T-helper 22 cell (primary cell): Measurements from ENCODE around the gene SYMPK.
"Not testable (repeated sequence)": the region's sequence is repeated elsewhere in the genome, so short reads cannot be mapped to it uniquely, and the experiment has no call there.

Experiments used
- DNase-seq: peaks from one replicate; pipeline ENCODE4 v3.0.0-alpha.2; 2020; ENCODE audit warnings: low read depth

SYMPK gene

DNA sequence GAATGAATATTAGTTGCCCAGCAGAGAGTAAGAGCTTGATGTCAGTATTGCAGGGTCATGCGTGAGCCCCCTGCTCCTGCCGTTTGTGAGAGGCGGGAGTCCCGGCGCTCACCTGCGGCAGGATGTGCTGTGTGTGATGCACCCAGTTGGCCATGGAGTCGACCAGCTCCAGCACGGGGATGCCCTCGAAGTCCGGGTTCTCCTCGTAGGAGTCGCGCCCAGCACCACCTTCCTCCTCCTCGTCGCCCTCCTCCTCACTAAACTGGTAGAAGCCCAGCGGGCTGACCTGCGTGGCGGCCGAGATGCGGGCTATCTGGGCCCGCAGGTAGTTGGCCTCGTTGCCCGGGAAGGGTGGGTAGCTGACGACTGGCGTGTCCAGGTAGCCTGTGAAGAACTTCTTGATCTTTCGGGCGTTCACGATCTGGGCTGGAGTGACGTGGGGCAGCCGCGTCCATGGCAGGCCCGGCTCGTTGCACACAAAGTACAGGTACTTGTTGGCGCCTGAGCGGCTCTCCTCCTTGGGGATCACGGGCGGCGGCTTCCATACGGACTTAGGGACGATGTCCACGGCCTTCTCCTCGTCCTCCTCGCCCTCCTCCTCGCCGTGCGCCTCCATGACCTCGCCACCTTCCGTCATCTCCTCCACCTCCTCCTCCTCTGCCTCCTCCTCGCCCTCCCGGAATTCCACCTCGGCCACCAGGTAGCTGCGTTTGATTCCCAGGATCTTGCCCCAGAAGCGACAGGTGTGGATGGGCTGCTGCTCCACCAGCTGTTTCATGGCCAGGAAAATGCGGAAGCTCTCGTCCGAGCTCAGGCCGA is 58.6 kb downstream of the SYMPK start:
- DNase-seq = no peak

DNA sequence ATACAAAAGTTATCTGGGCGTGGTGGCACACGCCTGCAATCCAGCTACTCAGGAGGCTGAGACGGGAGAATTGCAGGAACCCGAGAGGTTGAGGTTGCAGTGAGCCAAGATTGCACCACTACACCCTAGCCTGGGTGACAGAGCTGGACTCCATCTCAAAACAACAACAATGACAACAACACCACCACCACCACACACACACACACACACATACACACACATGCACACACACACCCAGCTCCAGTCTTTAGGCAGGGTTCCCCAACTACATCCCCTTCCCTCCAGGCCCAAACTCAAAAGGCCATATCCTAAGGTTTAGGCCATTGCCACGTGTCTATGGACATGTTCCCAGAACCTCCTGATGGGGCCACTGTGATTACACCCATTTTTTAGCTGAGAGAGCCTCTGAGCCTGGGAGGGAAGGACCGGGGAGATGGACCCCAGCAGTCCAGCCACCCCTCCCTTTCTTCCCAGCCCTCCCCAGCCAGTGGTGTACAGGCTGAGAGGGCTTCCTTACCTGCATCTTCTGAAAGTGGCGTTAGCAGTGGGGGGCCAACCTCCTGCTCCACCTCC is 61.3 kb downstream of the SYMPK start:
- DNase-seq = no peak

- no peak for DNase-seq
Observed at GRCh38 chr19:45800070-45800553, 62.8 kb downstream of the SYMPK start.

GRCh38 chr19:45799541-45799940 is 63.4 kb downstream of the SYMPK start:
- not testable (repeated sequence) for DNase-seq

- DNase-seq = no peak
Observed at GRCh38 chr19:45798995-45799517, 63.9 kb downstream of the SYMPK start.

GRCh38 chr19:45794627-45795026 is 68.3 kb downstream of the SYMPK start:
- DNase-seq = no peak

- no peak for DNase-seq
Observed at GRCh38 chr19:45793876-45794275, 69.1 kb downstream of the SYMPK start.

DNA sequence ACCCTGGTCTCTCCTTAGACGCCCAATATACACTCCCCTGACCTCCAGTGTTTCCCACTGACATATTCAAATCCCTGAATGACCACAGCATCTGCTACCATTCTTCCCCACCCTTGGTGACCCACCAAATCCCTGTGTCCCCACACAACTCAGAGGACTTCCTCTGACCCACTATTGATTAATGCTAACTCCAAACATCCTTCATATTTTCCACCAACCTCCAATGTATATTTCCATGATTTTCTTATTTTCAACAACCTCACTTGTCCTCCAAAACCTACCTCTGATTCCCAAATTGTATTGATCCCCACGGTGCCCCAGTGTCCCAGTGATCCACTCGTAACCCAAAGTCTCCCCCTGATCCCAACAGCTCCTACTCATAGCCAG is 69.8 kb downstream of the SYMPK start:
- no peak for DNase-seq

- DNase-seq = peak; percentile 97
Observed at GRCh38 chr19:45792470-45793177, 70.3 kb downstream of the SYMPK start, which contains the start of gene DMWD. TSS of gene DMWD (minus strand) at chr19:45792845. CDS start at chr19:45792756, 89 bp downstream.

- DNase-seq = no peak
Observed at GRCh38 chr19:45791744-45792469, 71.0 kb downstream of the SYMPK start.

GRCh38 chr19:45790942-45791341 is 72.0 kb downstream of the SYMPK start:
- no peak for DNase-seq

DNA sequence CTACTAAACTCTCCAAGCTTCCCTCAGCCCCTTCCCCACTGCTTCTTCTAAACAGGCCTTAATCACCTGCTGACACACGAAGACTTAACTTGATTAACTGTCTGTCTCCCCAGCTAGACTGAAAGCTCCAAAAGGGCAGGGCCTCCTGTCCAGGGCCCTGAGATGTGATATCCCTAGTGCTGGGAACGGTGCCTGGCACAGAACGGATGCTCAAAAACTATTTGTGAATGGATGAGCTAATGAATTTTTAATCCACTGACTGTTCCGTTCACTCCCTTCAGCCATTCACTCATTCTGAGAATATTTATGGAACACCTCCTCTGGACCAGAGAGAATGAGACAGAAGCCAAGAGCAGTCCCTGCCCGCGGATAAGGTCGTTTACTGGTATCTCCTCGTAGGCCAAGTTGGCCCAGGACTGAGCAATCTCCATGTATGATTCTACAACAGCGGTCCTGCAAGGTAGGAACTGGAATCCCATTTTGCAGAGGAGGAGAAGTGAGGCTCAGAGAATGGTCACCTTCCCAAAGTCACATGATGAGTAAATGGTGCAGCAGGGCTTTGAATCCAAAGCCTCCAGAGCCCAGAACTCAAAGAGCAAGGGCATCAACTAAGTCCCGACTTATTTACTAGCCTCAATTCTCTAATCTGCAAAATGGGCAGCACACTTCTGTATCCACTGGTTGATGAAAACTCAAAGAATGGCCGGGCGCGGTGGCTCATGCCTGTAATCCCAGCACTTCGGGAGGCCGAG is 73.7 kb downstream of the SYMPK start:
- DNase-seq = no peak

DNA sequence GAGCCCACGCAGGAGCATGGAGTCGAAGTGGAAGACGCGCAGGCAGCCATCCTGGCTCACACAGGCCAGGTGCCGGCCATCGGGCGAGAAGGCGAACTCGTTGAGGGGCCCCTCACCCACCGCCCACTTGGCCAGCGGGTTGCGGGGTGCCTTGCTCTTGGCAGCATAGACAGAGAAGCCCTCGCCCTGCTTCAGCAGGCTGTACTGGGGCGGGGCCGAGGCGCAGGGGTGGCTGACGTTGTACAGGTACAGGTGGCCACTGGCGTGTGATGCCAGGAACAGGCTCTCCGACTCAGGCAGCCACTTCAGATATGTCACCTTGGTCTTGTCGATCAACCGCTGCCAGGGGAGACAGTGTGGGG is 76.4 kb downstream of the SYMPK start:
- DNase-seq = no peak

DNA sequence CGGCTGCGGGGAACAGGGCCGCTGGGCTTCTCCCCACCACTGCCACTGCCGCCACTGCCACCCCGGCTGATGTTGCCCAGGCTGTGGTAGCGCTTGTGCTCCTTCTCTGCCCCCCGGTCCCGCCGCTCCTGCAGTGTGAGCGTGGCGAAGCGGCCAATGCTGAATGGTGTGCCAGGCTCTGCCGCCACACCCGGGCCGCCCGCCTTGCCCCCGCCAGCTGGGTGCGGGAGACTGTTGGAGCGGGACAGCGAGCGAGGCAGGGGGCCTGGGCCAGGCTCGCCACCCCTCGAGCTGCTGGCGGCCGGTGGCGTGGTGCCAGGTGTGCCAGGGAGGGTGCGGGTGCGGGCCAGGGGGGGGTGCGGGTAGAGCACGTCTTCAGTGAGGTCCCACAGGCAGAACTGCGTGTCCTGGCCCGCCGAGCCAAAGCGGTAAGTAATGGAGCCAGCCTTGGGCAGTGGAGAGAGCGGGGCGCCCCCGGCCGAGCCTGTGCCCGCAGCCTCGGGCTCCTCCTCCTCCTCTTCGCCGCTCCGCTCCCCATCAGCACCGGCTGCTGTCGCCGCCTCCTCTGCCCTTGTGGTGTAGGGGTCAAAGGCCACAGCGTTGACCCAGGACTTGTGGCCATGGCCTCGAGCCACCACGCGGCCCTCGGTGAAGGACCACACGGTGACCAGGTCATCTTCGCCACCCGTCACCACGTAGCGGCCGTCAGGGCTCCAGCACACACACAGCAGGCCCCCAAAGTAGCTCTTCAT is 77.0 kb downstream of the SYMPK start:
- no peak for DNase-seq

DNA sequence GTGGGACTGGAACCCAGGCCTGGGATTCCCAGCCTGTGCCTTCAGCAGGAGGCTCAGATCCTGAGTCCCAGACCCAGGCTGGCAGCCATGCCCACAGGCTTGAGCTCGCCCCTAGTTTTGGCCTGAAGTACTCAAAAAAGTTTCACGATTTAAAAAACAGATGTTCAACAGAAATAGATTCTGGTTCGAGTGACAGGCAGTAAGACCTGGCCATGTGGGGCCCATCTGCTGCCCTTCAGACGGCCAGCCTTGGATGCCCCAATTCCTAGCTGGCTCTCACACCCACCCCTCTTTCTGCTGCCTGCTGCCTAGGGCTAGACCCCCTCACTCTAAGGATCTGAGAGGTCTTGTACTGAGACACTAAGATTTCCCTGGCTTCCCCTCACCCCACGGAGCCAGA is 77.8 kb downstream of the SYMPK start:
- DNase-seq = no peak

DNA sequence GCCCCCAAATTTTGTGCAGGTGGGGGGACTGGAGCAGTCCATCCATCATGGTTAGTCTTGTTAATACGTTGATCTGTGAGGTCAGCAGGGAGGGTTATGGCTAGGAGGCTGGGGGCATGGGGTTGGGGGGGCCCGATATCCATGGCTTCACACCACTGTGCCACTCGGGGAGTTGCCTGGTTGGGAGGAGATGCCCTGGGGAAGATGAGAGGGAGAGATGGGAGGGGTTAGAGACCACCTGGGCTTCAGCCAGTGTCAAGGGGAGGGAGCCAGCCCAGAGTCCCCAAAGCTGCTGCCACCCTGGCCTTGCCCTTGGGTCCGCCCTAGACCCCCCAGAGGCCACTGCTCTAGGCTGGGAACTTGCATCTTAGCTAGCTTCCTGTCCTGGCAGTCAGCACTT is 78.9 kb downstream of the SYMPK start:
- DNase-seq = no peak

- DNase-seq = no peak
Observed at GRCh38 chr19:45782820-45783785, 79.8 kb downstream of the SYMPK start.

- DNase-seq = no peak
Observed at GRCh38 chr19:45782162-45782691, 80.7 kb downstream of the SYMPK start, which contains the start of gene DMPK. TSS of gene DMPK (minus strand) at chr19:45782490. CDS start at chr19:45782352, 138 bp downstream.
